GM18511 (cell line): ENCODE results near the gene EPHA10.
"Not testable (repeated sequence)": the region's sequence is repeated elsewhere in the genome, so short reads cannot be mapped to it uniquely, and the experiment has no call there.

ENCODE experiments used
- ATAC-seq: cut with Tn5 transposase; IDR thresholded peaks from one replicate; pipeline ENCODE4 v1.9.1; 2021; ENCODE audit warnings: mild to moderate bottlenecking, moderate library complexity; ENCODE audit not compliant: unreplicated experiment

Gene EPHA10

DNA sequence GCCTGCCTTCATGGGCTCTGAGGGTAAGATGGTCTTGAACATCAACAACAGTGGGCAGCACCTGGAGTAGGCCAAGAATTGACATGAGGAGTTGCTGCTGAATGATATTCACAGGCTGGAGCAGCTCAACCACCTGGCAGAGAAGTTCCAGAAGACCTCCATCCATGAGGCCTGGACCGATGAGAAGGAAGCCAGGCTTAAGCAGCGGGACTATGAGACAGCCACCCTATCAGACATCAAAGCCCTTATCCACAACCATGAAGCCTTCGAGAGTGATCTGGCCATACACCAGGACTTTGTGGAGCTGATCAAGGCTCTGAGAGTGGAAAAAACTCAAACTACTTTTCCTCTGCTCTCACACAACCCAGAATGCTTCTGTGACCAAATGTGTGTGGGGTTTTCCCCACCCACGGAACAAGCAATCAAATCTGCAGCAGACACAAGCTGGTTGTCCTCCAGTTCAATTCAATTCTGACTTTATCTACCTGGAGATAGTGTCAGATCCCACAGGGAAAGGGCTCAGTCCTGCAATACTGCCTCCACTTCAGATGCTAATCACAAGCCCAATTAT, 12.1 kb upstream of the EPHA10 start:
- no peak for ATAC-seq

- ATAC-seq: not testable (repeated sequence)
These were observed 6.5 kb upstream of the EPHA10 start for GRCh38 chr1:37771440-37771839.

DNA sequence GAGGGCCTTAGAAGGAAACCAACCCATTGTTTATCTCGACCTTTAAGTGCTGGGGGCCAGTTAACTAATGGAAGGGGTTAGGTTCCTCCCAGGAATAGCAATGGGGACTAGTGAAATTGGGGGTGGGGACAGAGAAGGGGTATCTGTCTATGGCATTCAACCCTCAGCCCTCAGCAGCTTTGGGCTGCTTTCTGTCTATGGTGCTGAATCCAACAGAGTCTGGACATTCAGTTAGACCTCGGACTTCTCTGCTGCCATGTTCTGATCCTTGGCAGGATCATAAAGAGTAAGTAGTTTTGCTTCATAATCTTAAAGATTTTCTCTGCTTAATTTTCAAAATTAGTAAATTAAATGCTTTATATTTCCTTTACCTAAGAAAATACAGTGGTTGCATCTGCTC, 2.6 kb upstream of the EPHA10 start:
- no peak for ATAC-seq

DNA sequence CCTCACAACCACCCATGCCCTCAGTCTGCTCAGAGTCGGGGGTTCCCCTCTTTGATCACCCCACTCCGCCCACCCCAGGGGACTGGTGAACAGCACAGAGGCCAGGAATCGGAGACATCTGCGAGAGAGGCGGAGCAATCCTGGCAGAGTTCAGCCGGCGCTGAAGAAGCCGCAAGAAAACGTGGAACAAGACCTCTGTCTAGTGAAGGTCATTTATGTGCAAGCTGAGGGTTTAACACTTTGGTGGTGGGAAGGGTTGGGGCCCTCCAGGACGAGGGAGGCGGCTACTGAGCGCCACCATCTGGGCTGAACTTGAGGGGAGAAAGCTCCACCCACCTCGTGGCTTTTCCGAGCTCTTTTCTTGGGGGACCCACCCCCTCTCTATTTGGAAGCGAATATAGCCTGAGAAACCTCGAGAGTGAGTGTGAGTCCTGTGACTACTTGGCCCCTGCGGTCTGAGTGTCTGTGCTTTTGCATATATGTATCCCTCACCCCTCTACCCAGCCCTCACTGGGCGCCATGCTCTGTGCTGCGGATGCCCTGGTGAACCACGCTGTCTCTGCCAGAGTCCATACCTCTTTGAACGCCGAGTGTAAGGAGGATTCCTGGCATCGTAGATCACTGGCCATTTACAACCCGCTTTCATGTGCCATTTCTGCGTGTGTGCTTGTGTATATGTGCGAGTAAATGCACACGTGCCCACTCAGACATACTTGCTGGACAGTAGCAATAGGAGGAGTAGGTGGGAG, 1.2 kb upstream of the EPHA10 start:
- no peak for ATAC-seq

- no peak for ATAC-seq
These were observed 500 bp downstream of the EPHA10 start for GRCh38 chr1:37764414-37764825.

DNA sequence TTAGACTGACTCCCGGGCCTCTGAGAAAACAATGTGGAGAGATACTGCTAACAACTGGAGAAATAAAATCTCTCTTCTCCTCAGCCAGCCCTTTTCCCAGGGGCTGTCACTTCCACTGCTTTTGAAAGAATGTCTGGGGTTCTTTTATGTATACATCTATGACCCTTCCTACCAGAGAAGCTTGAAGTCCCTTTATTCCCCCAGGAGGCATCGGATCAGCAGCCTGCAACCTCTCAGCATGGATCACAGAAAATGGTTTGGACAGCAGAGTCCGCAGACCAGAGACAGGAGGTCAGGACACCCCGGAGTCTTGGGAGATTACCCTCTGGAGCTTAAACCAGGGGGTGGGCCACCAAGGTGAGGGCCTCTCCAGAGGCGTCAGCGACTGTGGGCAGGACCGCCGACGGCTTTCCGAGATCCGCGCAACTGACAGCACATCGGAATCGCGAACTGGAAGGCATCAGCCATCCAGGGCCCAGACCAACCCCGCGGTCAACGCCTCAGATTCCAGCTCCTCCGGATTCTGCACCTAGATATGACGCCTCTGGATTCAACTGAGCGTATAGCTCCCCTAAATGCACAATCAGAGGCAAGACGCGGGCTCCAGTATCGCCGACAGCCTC, 1.0 kb downstream of the EPHA10 start:
- ATAC-seq: no peak

- no peak for ATAC-seq
These were observed 2.4 kb downstream of the EPHA10 start for GRCh38 chr1:37762516-37762915.

- no peak for ATAC-seq
These were observed 3.4 kb downstream of the EPHA10 start for GRCh38 chr1:37761416-37762095.

DNA sequence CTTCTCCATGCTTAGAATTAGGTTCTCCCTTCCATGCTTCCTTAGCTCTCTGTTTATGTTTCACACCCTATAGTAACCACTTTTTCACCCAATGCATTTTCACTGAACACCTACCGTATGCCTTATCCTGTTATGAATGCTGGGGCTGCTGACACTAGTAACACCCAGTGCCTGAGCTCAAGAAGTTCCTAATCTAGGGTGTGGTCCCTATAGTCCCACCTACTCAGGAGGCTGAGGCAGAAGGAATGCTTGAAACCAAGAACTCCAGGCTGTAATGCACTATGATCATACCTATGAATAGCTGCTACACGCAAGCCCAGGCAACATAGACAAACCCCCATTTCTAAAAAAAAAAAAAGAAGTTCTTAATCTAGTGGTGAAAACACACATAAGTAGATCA, 5.5 kb downstream of the EPHA10 start:
- no peak for ATAC-seq

DNA sequence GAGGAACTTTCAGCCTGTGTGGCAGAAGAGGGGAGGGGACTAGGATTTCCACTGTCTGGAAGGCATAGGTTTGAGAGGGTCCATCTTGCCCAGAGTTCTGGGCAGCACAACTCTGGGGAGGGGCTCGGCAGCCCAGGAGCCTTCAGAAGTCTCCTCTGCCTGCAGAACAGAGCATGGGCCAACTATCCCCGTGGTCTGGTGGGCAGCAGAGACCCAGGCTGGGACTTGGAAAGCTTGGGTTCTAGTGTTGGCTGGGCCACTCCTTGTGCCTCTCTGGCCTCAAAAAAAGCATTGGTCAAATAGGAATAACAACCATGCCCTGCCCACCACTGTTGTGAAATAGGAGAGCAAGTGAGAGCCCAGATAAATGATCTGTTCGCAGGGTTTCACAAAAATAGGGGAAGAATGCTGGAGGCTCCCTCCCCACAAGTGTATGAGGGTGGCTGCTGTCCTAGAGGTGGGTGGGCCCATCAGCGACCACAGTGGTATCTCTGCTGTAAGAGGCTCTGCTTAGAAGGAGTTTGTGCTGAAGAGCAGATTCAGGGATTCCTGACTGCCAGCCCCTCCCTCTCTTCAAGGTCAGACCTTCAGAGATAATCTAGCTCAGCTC, 8.9 kb downstream of the EPHA10 start:
- no peak for ATAC-seq

DNA sequence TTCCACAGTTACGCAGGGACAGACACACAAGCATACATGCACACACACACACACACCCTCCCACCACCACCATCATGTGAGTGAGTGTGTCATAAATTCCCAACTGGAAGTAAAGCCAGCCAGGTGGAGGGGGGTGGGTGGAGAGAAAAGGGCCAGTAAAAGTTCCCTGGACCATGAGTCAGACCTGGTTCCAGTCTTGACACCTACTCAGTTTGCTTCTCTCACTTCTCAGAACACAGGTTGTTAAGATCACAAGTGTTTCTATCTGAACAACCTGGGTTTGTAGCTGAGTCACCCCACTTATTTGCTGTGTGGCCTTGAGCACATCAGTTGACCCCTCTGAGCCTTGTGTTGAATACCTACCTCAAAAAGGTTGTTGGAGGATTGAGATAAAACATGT, 9.6 kb downstream of the EPHA10 start:
- no peak for ATAC-seq

GRCh38 chr1:37753473-37754321, 11.2 kb downstream of the EPHA10 start:
- ATAC-seq: no peak

DNA sequence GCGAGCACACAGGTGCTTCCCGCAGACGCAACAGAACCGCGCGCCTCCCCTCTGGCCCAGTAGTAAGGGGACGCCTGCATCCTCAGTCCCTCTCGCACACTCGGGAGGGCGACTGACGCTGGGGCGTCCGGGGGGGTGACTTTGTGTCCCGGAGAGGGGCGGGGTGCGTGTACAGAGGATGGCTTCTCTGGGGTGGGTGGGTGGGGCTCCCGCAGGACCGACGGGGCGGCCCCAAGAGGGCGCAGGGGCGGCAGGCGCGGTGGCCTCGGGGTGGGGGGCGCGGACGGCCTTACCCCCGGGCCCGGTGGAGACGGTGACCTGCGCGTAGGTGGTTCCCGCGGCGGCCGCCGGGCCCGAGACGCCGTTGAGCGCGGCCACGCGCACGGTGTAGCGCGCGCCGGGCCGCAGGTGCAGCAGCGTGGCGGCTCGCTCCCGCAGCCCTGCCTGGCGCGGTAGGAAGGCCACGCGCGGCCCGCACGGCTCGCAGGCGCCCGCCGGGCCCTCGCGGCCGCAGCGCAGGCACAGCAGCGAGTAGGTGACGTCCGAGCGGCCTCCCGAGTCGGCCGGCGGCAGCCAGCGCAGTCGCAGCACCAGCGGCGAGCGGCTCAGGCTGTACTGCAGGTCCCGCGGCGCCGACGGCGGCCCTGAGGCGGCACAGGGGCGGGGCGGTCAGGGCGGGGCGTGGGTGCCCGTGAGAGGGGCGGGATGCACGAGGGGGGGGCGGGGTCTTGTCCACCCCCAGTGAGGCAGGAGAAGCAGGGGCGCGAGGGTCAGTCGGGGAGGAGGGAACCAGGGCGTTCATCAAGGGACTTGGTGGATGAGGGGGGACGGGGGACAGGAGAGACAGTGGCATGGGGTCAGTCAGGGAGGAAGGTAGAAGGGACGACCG, 12.1 kb downstream of the EPHA10 start:
- no peak for ATAC-seq

GRCh38 chr1:37752213-37752582, 12.7 kb downstream of the EPHA10 start:
- ATAC-seq: no peak

DNA sequence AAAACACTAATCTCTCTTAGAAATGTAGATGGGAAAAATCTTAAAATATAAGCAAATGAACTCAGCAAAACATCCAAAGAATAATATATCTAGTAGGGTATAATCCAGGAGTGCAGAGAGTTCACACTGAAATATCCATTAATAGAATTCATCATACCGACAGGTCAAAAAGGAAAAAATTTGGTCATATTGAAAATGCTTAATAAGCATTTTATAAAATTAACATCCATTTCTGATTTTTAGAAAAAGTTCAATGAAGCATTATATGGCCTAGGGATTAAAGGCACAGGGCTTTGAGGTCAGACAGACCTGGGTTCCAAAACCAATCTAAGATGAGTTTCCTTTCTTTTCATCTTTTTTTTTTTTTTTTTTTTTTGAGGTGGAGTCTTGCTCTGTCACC, 16.4 kb downstream of the EPHA10 start:
- no peak for ATAC-seq

- ATAC-seq: no peak
These were observed 18.1 kb downstream of the EPHA10 start for GRCh38 chr1:37746806-37747205.

DNA sequence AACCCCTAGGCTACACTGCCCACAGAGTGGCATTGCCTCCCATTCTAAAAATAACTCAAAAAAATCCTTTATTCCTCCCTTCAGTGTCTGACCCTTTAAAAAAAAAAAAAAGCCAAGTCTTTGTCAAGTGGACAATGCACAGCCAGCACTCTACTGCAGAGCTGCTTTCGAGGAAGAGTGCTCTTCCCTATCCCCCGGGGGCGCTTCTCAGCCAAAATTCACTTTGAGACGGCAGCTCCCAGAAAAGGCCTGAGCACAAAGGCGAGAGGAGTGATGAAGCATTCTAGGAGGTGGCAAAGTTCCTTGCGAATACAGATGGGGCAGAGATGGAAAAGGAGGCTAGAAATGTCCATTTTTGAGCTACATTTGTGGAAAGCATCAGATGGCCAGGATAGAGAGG, 23.3 kb downstream of the EPHA10 start:
- ATAC-seq: no peak

- no peak for ATAC-seq
These were observed 23.8 kb downstream of the EPHA10 start for GRCh38 chr1:37741130-37741529.

- no peak for ATAC-seq
These were observed 25.7 kb downstream of the EPHA10 start for GRCh38 chr1:37739222-37739621.

GRCh38 chr1:37738619-37739018, 26.3 kb downstream of the EPHA10 start:
- not testable (repeated sequence) for ATAC-seq
